ENCODE data around the gene PRLR. TPM values are rescaled to one million over a fixed set of nuclear protein-coding genes. Genes with fewer than 3 reads are reported as not detected.

Gene PRLR
- total and polyA plus RNA-seq, 2 of the 8 experiments (the other 6 are each of a cell fraction or from before 2014, with no cell fraction given): 0.53 to 2.5 TPM

DNA sequence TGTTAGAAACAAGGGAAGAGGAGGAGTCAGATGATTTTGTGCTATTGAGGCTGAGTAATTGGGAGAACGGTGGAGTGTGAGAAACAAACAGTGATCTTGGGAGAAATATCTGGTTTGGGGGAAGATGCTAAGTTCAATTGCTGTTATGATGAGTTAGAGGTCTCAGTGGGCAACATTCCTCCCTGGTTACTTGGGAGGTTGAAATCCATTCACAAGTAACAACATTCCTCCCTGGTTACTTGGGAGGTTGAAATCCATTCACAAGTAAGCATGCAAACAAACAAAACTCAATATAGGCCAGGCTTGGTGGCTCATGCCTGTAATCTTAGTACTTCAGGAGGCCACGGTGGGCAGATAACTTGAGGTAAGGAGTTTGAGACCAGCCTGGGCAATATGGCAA lies 221.3 kb downstream of the PRLR start (continued):
- TF ChIP-seq POLR2A (IDR thresholded peaks at IDR 0.05; ENCODE audit: control extremely low read depth in 1 of 2, low read depth in 2 of 2, low read length in 2 of 2) (no peak), KDM1A (IDR thresholded peaks at IDR 0.05; ENCODE audit: borderline replicate concordance, low read length) (no peak), NANOG (IDR thresholded peaks at IDR 0.05; ENCODE audit: insufficient read depth, low read depth, low read length, poor library complexity, severe bottlenecking) (no peak)
